HG02763 (cell line): ENCODE results near the gene FEN1.
A peak's percentile ranks its signal among the peaks of the same experiment; 100 is the strongest.

Source experiments
- ATAC-seq: cut with Tn5 transposase; IDR thresholded peaks from one replicate; pipeline ENCODE4 v1.9.1; 2021; ENCODE audit warnings: mild to moderate bottlenecking, moderate library complexity; ENCODE audit not compliant: unreplicated experiment

The FEN1 gene, protein sequence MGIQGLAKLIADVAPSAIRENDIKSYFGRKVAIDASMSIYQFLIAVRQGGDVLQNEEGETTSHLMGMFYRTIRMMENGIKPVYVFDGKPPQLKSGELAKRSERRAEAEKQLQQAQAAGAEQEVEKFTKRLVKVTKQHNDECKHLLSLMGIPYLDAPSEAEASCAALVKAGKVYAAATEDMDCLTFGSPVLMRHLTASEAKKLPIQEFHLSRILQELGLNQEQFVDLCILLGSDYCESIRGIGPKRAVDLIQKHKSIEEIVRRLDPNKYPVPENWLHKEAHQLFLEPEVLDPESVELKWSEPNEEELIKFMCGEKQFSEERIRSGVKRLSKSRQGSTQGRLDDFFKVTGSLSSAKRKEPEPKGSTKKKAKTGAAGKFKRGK

DNA sequence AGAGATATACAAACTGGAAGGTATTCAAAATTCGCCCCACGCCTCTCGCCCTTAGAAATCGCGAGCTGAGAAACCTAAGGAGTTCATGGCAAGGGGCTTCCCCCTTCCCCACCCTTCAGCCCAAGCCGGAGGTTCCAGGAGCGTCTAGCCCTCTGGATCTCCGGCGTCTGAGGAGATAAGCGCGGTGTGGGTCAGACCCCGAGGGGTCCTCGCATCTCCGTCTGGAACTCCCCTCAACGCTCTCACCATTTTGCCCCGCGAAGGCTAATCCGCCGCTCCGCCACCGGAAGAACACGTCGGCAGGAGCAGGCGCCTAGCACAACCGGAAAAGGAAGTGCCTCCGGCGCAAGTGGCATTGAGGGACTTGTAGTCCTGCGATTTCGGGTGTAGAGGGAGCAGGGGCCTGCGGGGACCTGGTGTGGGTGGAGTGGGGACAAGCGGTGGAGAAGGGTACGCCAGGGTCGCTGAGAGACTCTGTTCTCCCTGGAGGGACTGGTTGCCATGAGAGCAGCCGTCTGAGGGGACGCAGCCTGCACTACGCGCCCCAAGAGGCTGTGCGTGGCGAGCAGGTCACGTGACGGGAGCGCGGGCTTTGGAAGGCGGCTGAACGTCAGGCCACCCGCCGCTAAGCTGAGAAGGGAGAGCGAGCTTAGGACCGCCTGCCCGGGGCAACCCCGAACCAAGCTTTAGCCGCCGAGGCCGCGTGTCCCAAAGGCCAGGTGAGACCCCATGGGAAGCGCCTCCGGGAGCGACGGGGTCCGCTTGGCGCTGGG is at the start of gene FEN1, which contains the start of gene TMEM258:
TSS of gene FEN1 (plus strand) at position 602 of the 773 bp plus-strand sequence. CDS start 2,451 bp downstream, outside the sequence.
TSS of gene TMEM258 (minus strand) at position 290 of the 773 bp plus-strand sequence. CDS start at position 249, 41 bp downstream.
- peak; percentile 83 for ATAC-seq

DNA sequence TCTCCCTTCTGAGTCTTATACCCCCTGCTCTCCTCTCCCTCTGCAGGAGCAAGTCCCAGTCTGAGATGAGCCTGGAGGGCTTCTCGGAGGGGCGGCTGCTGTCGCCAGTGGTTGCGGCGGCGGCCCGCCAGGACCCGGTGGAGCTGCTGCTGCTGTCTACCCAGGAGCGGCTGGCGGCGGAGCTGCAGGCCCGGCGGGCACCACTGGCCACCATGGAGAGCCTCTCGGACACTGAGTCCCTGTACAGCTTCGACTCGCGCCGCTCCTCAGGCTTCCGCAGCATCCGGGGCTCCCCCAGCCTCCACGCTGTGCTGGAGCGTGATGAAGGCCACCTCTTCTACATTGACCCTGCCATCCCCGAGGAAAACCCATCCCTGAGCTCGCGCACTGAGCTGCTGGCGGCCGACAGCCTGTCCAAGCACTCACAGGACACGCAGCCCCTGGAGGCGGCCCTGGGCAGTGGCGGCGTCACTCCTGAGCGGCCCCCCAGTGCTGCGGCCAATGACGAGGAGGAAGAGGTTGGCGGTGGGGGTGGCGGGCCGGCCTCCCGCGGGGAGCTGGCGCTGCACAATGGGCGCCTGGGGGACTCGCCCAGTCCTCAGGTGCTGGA is 49.1 kb upstream of the FEN1 start:
- ATAC-seq: no peak

DNA sequence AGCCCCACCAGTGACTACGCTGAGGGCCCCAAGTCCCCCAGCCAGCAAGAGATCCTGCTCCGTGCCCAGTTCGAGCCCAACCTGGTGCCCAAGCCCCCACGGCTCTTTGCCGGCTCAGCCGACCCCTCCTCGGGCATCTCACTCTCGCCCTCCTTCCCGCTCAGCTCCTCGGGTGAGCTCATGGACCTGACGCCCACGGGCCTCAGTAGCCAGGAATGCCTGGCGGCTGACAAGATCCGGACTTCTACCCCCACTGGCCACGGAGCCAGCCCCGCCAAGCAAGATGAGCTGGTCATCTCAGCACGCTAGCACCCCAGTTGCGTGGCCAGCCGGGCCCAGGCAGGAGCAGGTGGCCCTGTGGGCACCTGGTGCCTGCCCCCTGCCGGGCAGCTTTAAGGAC is 48.5 kb upstream of the FEN1 start:
- ATAC-seq: no peak

DNA sequence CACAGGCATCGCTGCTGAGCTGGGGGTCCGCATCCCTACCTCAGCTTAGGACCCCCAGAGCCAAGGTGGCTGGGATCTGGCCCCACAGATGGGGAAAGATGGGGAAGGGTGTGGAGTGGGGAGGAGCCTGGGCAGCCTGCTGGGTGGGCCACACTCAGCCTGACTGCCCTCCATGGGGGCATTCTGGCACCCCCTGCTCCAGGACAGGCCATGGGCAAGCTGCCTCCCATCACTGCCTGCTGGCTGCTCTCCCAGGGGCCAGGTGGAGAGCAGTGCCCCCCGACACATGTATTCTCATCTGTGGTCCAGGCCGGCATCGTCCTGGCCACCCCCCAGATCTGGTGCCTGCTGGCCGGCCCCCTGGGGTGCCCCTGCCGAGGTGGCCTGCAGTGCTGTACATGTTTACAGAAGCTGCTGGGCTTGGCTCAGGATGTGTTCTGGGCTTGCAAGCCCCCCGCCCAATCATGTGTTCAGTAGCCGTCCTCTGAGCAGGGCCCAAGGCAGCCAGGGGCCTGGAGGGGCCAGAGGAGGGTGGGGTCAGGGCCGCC is 48.0 kb upstream of the FEN1 start:
- no peak for ATAC-seq

DNA sequence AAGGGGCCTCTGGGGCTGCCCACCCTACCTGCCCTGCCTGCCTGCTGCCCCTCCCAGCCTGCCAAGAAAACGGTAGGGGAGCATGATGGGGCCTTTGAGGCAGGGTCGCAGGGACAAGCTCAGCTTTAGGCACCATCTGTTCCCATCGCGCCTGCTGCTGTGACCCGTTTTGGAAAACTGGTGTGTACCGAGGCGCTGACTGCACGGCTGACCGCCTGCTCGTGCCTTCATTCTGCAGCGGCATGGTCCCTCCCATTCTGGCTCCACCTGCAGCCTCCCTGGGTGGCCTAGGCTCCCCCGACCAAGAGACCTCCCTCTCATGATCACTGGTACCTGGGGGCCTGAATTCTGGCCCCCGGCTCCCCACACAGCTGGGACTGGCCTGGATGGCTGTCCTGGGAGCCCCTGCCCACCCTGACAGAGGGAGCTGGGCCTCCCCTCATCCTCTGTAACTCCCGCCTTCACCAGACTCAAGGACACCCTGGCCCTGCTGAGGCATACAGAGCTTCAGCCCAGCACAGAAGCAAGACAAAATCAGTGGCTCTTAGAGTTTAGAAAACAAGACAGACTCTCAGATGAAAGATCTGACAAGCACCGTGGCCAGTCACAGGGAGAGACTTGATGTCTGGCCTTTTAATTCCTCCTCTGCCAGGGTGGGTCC is 46.8 kb upstream of the FEN1 start:
- no peak for ATAC-seq

DNA sequence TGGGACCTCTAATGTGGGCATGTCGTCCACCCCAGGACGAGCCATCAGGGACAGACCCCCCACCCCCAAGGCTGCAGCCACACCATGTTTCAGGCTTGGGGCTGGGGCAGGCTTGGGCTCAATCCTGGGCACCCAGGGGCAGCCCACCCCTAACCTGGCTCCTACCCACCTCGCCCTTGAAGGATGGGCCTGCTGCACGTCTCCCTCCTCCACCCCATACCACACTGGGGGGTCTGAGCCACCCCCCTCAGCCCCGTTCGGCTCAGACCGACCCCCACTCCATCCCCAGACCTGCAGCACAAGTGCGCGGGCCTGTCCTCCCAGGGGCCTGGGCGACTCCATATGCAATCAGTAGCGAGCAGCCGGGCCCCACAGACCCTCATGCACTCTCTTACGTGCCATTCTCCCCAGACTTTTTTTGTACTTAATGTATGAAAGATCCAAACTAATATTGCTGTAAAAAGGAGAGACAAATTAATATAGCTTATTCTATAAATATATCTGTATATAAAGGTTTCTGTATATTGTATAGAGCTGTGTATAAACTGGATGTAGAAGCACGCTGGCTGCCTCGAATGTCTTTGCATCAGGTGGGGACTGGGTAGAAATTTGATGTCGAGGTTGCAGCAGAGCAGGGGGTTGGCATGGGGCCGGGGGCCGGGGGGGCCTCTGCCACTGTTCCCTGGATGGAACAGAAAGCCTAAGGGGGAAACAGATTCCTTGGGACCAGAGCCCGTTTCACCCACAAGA is 46.1 kb upstream of the FEN1 start:
- ATAC-seq: no peak

DNA sequence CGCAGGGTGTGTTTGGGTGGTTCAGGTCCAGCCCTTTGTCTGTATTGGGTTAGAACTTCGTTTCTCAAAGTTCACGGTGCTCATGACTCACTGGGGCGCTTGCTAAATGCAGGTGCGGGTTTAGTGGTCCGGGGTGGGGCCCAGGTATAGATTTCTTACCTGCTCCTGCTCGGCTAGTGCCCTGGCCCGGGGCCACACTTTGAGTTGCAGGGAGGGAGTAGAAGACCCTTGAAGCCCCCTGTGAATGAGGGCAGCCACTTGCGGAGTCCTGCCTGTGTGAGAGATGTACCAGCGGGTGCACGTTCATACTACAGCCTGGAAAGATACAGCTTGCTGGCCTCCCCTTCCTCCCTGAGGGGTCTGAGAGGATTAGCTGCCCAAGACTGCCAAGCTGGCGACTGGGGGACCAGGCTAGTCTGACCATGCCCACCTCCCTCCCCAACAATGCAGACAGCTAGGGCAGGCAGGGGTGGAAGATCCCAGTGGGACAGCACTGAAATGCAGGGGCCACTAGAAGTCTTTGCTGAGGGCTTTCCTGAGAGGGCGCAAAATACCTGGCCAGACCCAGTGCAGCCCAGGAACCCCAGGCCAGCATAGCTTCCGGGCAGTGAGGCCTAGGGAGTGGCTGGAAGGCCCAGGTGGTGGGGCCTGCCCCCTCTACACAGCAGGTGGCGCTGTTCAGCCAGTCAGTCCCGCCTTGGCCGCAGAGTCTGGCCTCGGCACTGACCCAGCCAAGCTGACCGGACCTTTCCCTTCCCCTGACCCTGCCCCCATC is 45.3 kb upstream of the FEN1 start:
- peak; percentile 54 for ATAC-seq

DNA sequence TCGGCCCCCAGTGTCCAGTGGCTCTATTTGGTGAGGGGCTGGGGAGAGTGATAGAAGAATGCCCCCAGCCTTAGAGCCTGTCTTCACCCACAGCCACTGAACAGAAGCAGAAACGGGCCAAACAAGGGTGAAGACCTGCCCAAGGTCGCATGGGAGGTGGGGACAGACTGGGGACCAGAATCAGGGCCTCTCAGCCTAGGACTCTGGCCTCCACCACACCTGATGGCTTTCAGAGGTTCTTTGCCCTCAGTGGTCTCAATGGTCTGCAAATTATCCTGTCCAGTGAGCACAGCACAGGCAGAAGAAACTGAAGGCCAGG is 44.8 kb upstream of the FEN1 start:
- ATAC-seq: no peak

DNA sequence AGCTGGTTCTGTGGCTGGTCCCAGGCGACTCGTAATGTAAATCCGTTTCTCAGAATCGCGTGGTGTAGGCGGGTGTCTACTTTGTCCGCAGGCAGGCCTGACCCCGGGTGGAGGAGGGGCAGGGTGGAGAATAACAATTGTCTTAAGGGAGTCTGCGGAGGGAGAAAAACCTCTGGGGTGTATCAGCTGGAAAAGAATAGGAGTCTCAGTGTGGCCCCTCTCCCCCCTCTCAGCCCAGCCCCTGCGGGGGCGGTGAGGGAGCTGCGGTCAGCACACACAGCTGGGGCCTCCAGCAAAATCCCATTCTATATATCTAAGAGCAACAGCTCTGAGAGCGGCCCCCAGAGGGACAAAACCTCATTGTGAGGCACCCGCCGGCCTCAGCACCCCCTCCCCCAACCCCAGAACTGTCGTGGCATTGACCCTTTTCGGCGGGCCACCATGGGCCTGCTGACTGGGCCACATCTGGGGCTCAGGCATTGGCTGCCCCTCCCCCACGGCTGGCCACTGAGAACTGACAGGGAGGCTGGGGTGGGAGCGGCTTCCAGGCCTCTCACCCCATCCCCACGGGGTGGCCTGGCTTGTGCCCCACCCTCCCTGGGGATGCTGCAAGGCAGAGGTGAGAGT is 43.0 kb upstream of the FEN1 start:
- ATAC-seq: no peak

DNA sequence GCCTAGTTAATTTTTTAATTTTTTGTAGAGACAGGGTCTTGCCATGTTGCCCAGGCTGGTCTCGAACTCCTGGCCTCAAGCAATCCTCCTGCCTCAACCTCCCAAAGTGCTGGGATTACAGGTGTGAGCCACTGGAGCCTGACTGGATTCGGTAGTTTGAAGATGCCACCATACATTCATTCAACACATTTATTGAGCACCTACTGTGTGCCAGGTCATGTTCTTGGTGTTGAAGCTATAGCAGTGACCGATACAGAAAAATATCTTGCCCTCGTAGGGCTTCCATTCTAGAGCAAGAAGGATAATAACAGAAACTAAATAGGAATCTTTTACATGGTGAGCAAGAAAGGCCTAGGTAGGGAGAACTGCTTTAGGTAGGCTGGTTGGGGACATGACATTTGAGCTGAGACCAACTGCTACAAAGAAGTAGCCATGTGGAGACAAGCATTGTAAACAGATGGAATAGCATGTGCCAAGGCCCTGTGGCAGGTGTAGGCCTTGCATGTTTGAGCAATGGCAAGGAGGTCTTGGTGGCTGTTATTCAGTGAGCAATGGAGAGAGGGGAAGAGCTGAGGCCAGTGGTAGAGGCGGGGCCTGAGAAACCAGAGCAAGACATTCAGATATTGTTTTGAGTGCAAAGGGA is 42.0 kb upstream of the FEN1 start:
- ATAC-seq: no peak

DNA sequence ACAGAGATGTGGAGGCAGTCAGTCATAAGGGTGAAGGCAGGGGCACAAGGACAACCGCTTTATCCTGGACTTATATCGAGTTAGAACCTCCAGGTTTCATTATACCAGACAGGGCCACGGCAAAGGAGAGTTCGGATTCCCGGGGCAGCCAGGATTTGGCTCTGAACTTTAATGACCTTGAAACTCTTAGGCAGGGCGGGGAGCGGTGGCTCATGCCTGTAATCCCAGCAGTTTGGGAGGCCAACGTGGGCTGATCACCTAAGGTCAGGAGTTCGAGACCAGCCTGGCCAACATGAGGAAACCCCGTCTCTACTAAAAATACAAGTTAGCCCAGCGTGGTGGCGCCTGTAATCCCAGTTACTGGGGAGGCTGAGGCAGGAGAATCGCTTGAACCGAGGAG is 41.3 kb upstream of the FEN1 start:
- ATAC-seq: no peak

DNA sequence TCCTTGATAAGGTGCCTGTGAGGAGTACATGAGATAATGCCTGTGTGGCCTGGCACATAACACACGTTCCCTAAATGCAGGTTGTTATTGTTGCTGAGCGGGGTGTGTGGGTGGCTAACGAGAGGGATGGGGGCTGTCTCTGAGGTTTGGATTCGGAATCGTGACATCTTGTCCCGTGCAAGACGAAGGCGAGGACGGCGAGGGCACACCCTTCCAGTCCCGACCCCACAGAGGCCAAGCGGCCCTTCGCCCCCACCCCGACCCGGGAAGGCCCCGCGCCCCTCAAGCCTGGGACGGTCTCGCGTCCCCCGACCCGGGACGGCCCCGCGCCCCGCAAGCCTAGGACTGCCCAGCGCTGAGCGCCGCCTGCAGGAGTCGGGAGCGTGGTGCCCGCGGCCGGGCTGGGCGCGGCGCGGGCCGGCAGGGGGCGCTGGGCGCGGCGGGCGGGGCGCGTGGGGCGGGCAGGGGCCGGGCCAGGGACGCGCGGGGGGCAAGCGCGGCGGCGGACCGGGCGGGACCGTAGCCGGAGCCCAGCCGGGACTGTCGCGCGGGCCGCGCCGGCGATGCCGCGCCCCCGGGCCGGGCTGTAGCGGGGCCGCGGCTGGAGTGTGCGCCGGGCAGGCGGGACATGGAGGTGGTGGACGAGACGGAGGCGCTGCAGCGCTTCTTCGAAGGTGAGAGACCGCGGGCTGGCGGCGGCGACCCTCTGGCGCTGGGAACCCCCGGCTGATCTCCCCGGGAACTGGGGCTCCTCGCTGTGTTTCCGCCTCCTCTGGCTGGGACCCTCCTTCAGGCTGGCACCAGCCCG is 40.4 kb upstream of the FEN1 start, which contains the start of gene MYRF:
TSS of gene MYRF (plus strand) at position 520 of the 808 bp plus-strand sequence. CDS start at position 629, 109 bp downstream.
- no peak for ATAC-seq

DNA sequence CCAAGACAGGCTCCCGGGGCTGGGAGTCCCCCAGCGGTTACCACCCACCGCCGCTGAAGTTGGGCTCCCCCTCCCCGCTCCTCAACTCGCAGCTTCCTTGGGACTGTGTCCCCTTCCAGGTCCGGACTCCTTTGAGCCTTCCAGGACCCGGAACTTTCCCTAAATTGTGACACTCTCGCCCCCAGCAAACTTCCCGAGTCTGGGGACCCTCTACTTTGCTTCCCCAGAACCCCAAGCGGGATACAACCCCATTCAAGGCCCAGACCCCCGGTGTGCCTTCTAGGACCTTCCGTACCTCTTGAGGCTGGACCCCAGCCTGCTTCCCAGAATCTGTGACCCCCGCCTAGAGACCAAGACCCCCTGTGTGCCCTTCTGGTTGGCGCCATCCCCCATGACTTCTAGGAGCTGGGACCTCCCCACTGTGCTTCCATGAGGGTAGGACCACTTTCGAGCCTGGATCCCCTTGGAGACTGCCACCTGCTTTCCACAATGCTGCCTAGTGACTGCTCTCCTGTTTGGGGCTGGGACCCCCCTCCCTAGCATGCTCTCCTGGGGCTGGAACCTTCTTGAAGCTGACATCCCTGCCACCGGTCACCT is 39.7 kb upstream of the FEN1 start:
- no peak for ATAC-seq

DNA sequence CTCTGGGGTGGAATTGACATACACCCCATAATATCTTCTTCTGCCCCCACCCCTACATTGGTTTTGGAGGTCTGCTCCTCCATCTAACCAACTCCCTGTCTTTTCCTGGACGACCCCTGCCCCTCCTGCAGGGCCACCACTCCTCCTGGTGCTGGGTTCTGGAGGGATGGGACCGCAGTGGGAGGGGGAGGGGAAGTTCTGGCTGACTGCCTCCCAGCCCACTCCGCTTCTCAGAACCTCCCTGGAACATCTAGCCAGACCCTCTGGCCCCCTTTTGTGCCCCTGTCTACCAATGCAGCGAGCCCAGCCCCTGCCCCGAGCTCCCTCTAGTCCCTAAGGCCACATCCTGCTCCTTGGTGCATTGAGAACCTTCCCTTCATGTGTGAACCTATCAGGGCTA is 39.0 kb upstream of the FEN1 start:
- ATAC-seq: no peak

DNA sequence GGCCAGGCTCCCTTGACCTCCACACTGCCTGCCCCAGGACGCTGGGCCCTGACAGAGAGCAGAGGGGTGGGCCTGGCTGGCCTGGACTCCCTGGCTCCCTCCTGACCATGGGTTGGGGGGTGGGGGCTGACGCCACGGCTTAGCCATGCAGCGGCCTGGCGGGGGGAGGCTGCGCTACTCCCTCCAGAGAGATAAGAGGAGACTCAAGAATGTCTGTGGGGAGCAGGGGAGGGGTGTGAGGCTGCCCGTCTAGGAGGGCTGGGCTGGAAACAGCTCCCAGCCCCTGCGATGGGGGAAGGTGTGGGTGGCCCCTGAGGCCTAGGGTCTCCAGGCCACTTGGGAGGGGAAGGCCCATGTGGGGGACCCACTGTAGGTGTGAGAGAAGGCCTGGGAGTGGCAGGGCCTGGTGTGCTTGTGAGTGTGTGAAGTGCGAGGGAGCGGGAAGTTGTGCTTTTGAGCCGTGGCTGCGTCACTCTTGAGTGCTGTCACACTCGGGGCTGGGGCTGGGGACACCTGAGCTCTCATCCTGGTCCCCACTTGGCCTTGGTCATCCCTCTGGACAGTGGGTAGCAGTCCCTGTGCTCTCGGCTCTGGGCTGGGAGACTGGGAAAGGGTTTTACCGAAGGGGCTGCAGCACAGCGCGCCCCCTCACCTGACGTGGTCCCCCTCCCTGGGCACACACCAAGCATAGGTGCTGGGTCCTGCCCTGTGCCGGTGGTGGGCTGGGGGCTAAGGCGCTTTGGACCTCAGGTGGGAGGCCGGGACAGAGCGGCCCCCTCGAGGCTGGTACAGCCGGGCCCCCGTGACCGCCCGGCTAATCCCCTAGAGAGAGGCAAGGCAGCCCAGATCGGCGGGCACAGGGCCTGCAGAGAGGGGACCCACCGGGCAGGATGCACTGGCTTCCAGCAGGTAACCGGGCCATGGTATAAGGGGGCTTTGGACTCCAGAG is 37.9 kb upstream of the FEN1 start:
- ATAC-seq: no peak

DNA sequence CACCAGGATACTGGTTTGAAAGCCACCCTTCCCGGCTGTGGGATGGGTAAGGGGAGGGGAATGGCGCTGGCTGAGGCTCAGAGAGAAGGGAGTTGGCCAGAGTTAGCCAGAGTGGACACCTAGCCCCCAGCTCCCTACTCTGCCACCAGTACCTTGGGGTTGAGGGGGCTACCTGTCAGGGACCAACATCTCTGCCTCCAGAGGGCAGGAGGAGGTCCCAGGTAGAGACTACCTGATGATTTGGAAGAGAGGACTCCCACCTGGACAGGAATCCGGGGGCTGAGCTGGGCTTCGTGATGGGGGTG is 36.6 kb upstream of the FEN1 start:
- no peak for ATAC-seq
